Breast epithelium (tissue), 4 donors: ENCODE results near the gene STX5. TPM values are rescaled to one million over a fixed set of nuclear protein-coding genes. Genes with fewer than 3 reads are reported as not detected.
A peak's percentile ranks its signal among the peaks of the same experiment; 100 is the strongest.
"Not testable (repeated sequence)": the region's sequence is repeated elsewhere in the genome, so short reads cannot be mapped to it uniquely, and the experiment has no call there.

Experiments used
- DNase-seq, 2 donors: peaks; one replicate each; pipeline ENCODE4 v3.0.0-alpha.2; 2019; ENCODE audit warnings: low spot score in 2 of 2
- H3K27ac ChIP-seq, 2 donors: fragments of 200-600 bp; sonication (generic) in 1 of 2; one replicate each; pipeline ENCODE4 v1.5.1; 2016 to 2019; ENCODE audit warnings: mild to moderate bottlenecking in 1 of 2
- H3K27me3 ChIP-seq, 2 donors: fragments of 200-600 bp; sonication (generic) in 1 of 2; one replicate each; pipeline versions ENCODE4 v1.5.1 to v1.6.0; 2017 to 2019; ENCODE audit warnings: control low read depth in 1 of 2, mild to moderate bottlenecking in 1 of 2
- H3K36me3 ChIP-seq: fragments of 200-600 bp; one replicate; pipeline ENCODE4 v1.5.1; 2019
- H3K4me1 ChIP-seq, 2 donors: fragments of 200-600 bp; sonication (generic); one replicate each; pipeline ENCODE4 v1.5.1; 2016 to 2019; ENCODE audit warnings: control low read depth in 1 of 2
- H3K4me3 ChIP-seq, 3 donors: fragments of 200-600 bp; sonication (generic); 1 replicate in 2 of 3; 2 replicates in 1 of 3; pipeline ENCODE4 v1.5.1; 2016 to 2019; ENCODE audit warnings: mild to moderate bottlenecking in 3 of 3, moderate library complexity in 2 of 3
- H3K9me3 ChIP-seq, 2 donors: fragments of 200-600 bp; sonication (generic) in 1 of 2; one replicate each; pipeline ENCODE4 v1.5.1; 2016 to 2019; ENCODE audit warnings: control low read depth in 1 of 2
- POLR2A ChIP-seq: fragments of 450-650 bp; IDR thresholded peaks from one replicate; pipeline ENCODE4 v1.6.1; 2016; ENCODE audit warnings: antibody characterized with exemption, mild to moderate bottlenecking, moderate library complexity
- POLR2AphosphoS5 ChIP-seq, 3 donors: sonication (generic); formaldehyde crosslinking; IDR thresholded peaks; one replicate each; pipeline ENCODE4 v1.6.1; 2017; ENCODE audit warnings: antibody characterized with exemption in 3 of 3
- intact Hi-C: fragments of 100-400 bp; cut with DNase I; formaldehyde crosslinking; loops from one replicate; pipeline ENCODE4 v1.15.1; 2023; ENCODE audit warnings: low total_unique reads
- total RNA-seq, 3 donors: library from RNA; depleted of rRNA; stranded (reverse); fragments of >200 nt; gene quantifications; one replicate each; pipeline ENCODE4 v1.1.0, GENCODE V29; 2016
- TF ChIP-seq, protein P1 (sequence below), 3 donors: fragments of 450-650 bp; IDR thresholded peaks; one replicate each; pipeline ENCODE4 v1.5.1; 2016 to 2017; ENCODE audit warnings: antibody characterized with exemption in 3 of 3, mild to moderate bottlenecking in 3 of 3, moderate library complexity in 3 of 3

STX5 gene
- total RNA-seq, 3 donors from 2014 or later: 30.8 to 42.3 (median 34.2) TPM

DNA sequence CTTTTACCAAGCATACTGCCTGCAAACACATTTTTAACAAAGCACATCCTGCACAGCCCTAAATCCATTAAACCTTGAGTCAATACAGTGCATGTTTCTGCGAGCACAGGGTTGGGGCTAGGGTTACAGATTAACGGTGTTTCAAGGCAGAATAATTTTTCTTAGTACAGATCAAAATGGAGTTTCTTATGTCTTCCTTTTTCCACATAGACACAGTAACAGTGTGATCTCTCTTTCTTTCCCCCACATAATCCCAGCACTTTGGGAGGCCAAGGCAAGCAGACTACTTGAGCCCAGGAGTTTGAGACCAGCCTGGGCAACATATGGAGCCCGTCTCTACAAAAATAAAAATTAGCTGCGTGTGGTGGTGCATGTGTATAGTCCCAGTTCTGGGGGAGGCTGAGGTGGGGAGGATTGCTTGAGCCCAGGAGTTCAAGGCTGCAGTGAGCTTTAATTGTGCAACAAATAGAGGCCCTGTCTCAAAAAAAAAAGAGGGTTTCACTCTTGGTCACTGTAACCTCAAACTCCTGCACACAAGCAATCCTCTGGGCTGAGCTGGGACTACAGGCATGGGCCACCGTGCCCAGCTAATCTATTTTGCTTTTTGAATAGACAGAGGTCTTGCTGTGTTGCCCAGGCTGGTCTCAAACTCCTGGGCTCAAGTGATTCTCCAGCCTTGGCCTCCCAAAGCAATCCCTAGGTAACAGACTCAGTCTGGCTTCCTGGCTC lies 29.1 kb upstream of the STX5 start:
- Histone ChIP-seq H3K4me3 (no peak overlapping the region), H3K4me1 (no peaks in the 10 kb centered on the region), H3K36me3 (no peaks in the 10 kb centered on the region), H3K27me3 (no peaks in the 10 kb centered on the region), H3K9me3 (no peaks in the 10 kb centered on the region), H3K27ac (no peak overlapping the region)
- intact Hi-C loops: loop anchor here (10.0 kb wide), 1 partner anchor 76 kb away; the partner anchor contains the start of gene TMEM179B
- DNase-seq: no peak
- TF ChIP-seq POLR2AphosphoS5 (IDR thresholded peaks at IDR 0.05) (no peak), POLR2A (no peak)
- TF ChIP-seq, protein P1, sequence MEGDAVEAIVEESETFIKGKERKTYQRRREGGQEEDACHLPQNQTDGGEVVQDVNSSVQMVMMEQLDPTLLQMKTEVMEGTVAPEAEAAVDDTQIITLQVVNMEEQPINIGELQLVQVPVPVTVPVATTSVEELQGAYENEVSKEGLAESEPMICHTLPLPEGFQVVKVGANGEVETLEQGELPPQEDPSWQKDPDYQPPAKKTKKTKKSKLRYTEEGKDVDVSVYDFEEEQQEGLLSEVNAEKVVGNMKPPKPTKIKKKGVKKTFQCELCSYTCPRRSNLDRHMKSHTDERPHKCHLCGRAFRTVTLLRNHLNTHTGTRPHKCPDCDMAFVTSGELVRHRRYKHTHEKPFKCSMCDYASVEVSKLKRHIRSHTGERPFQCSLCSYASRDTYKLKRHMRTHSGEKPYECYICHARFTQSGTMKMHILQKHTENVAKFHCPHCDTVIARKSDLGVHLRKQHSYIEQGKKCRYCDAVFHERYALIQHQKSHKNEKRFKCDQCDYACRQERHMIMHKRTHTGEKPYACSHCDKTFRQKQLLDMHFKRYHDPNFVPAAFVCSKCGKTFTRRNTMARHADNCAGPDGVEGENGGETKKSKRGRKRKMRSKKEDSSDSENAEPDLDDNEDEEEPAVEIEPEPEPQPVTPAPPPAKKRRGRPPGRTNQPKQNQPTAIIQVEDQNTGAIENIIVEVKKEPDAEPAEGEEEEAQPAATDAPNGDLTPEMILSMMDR (IDR thresholded peaks at IDR 0.05): no peak

DNA sequence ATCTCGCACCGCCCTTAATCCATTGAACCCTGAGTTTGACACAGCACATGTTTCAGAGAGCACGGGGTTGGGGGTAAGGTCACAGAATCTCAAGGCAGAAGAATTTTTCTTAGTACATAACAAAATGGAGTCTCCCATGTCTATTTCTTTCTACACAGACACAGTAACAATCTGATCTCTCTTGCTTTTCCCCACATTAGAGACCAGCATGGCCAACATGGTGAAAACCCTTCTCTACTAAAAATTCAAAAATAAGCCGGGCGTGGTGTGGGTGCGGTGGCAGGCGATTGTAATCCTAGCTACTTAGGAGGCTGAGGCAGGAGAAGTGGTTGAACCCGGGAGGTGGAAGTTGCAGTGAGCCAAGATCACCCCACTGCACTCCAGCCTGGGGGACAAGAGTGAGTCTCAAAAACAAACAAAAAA lies 27.4 kb upstream of the STX5 start:
- H3K4me1 ChIP-seq, H3K27me3 ChIP-seq, DNase-seq, H3K36me3 ChIP-seq, H3K9me3 ChIP-seq, H3K4me3 ChIP-seq, intact Hi-C loops: not testable (repeated sequence)
- H3K27ac ChIP-seq: peak overlapping the region in 1 of 2 donors; percentile 32

DNA sequence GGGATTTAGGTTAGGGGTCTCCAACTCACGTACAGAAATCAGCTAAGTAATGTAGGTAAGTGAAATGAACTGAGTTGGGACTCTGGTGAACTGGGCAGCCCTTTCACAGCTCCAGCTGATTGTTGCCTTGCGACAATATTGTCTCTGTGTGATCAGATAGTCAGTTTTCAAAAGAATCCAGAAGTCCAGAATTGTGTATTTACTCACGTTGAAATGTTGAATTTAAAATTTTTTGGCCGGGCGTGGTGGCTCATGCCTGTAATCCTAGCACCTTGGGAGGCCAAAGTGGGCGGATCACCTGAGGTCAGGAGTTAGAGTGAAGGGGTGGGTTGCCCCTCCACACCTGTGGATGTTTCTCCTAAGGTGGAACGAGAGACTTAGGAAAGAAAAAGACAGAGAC lies 26.4 kb upstream of the STX5 start:
- H3K27ac ChIP-seq: peak overlapping the region in 1 of 2 donors; percentile 57
- peaks cover 0 to 12% of the 10 kb centered on the region in 2 donors for H3K4me1 ChIP-seq
- H3K27me3 ChIP-seq: no peaks in the 10 kb centered on the region
- H3K36me3 ChIP-seq: no peaks in the 10 kb centered on the region
- no peaks in the 10 kb centered on the region for H3K9me3 ChIP-seq
- TF ChIP-seq, protein P1 (IDR thresholded peaks at IDR 0.05): no peak
- TF ChIP-seq POLR2AphosphoS5 (IDR thresholded peaks at IDR 0.05): no peak
- TF ChIP-seq POLR2A: no peak
- intact Hi-C loops: no loop called here
- H3K4me3 ChIP-seq: no peak overlapping the region
- DNase-seq: no peak

DNA sequence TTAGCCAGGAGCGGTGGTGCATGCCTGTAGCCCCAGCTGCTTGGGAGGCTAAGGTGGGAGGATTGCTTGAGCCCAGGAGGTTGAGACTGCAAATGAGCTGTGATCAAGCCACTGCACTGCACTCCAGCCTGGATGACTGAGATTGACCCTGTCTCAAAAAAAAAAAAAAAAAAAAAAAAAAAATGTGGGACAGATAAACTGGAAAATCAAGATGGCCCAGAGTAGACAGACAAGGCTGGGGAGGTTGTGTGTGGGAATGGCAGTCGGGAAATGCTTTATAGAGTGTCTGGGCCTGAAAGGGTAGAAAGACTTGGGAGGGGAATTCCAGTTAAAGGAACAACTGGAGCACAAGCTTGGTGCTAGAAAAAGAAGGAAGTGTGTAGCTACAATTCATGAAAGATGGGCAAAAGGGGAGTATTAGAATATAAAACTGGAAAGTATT lies 25.7 kb upstream of the STX5 start:
- TF ChIP-seq, protein P1 (IDR thresholded peaks at IDR 0.05): no peak
- TF ChIP-seq POLR2A (no peak), POLR2AphosphoS5 (IDR thresholded peaks at IDR 0.05) (no peak)
- Histone ChIP-seq H3K4me1 (peaks cover 0 to 14% of the 10 kb centered on the region in 2 donors), H3K9me3 (no peaks in the 10 kb centered on the region), H3K4me3 (no peak overlapping the region), H3K36me3 (no peaks in the 10 kb centered on the region), H3K27me3 (no peaks in the 10 kb centered on the region), H3K27ac (peak overlapping the region in 1 of 2 donors; percentile 57)
- no peak for DNase-seq
- intact Hi-C loops: no loop called here

DNA sequence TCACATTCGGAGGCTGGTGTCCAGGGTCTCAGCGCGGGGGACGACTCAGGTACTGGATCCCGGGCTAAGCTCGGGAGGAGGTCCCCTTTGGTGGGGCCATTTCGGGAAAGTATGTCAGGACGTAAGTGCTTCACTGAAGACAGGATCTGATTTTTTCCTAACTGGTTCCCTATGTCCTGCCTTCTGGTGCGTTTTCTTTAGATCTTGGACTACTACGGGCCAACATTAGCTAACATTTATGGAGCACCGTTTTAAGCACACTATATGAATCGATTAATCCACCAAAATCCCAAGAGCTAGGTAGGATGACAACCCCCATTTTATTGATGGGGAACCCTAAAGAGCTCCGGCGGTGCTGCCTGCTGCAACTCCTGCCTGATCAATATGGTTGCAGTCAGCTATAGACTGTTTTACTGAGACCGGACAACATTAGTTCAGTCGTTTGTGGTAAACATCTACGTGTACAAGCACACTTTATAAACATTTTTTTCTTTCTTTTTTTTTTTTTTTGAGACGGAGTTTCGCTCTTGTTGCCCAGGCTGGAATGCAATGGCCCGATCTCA lies 24.6 kb upstream of the STX5 start:
- H3K4me3 ChIP-seq: peak overlapping the region; percentile 76 to 92 (median 84)
- no peaks in the 10 kb centered on the region for H3K36me3 ChIP-seq
- no peaks in the 10 kb centered on the region for H3K9me3 ChIP-seq
- peaks cover 0 to 14% of the 10 kb centered on the region in 2 donors for H3K4me1 ChIP-seq
- no peak for TF ChIP-seq POLR2A
- TF ChIP-seq, protein P1 (IDR thresholded peaks at IDR 0.05): no peak
- no peak for TF ChIP-seq POLR2AphosphoS5 (IDR thresholded peaks at IDR 0.05)
- intact Hi-C loops: no loop called here
- no peak for DNase-seq
- peak overlapping the region; percentile 74 to 80 for H3K27ac ChIP-seq
- H3K27me3 ChIP-seq: no peaks in the 10 kb centered on the region
